Activated CD4-positive, alpha-beta T cell treated with anti-CD3 and anti-CD28 coated beads, Interleukin-2, Interleukin-6, amounts not matched to agents 100 ng/mL and 50 ng/mL, durations not matched to agents 16 hours and 8 hours (primary cell): Measurements from ENCODE around the gene FAM180A.
"Not testable (repeated sequence)": the region's sequence is repeated elsewhere in the genome, so short reads cannot be mapped to it uniquely, and the experiment has no call there.

ENCODE experiments used
- DNase-seq: peaks from one replicate; pipeline ENCODE4 v3.0.0-alpha.2; 2020

The FAM180A gene

DNA sequence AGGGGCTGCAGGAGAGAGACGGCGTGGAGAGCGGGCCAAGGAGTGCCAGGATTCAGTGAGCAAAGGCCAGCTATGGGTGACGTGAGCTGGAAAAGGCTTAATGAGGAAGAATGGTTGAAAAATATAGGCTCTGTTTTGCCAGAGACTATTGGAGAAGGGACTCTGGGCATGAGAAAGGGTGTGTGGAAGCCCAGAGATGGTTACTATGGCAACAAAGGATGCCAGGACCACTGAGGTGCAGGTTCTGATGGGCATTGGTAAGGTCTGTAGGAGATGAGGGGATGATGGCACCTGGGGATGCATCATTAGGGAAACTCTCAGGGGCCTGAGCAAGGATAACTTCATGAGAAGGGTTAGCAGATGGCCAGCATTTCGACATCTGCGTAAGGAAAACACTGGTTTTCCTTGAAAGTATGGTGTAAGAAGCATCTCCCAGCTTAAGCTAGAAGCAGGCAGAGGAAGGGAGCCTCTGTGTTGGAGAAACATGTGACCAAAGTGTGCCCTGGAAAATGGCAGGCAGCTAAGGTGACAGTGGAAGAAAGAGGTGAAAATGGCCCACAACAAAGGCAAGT is 21.6 kb upstream of the FAM180A start:
- DNase-seq: no peak

DNA sequence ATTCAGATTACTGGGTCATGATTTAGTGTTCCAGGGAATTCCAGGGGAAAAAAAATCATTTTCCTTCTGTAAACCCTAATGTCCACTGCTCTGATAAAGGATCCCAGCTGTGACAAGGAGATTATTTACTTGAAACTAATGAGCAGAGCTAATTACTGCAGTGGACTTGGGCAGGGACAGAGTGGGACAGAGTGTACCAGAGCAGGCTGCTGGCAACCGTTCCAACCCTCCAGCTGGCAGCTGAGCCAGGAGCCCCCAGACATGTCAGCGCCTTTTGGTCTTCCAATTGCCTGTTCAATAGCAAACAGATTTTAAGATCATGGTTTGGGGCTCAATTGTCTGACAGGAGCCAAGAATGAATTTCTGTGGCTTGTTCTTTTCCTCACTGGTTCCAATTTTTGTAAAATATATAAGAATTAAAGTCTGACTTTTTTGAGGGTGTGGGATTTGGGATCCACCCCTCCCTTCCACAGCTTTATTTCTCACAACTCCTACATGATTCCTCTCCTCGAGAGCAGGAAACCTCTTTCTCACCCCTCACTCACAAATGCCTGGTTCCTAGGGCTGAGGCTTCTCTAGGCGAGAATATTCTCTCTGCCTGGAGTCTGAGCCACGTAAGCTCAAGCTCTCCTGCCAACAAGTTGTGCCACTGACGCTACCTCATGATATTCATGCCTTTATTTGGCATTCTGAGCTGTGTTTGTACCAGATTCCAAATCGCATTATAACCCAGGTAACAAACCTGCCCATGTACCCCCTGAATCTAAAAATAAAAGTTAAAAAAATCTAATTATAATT is 20.6 kb upstream of the FAM180A start:
- DNase-seq: no peak

DNA sequence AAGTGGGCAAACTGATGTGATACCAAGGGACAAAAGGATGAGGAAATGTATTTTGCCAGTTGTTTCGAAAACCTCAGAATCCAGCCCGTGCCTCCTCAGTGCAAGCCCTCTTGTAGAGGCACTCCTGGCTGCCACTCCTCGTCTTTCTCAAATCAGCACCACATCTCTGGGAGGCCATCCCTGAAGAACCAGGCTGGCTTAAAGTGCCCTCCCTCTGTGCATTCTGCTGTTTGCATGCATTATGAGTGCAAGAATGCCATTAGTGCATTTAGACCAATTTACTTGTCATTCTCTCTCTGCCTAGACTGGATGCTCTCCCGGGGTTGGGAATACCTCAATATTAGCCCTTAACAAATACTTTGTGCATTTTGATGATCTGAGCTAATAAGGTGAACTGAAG is 19.9 kb upstream of the FAM180A start:
- no peak for DNase-seq

DNA sequence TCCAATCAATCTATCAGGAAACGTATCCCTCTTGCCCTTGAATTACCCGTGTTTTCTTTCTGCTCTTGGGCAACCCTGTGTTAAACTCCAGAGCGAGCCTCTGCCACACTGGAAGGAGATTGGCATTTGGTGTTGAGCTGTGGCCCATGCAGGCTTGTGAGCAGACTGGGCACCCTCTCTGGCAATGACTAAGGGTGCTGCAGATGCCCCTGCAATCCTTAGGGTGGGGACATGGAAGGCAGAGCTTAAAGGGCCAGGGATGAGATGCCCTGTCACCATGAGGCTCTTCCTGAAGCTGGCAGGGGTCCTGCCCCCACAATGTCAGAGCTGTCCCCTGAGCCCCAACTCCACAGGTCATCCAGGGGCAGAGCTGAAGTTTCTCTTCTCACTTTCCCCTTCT is 19.5 kb upstream of the FAM180A start:
- DNase-seq: no peak

DNA sequence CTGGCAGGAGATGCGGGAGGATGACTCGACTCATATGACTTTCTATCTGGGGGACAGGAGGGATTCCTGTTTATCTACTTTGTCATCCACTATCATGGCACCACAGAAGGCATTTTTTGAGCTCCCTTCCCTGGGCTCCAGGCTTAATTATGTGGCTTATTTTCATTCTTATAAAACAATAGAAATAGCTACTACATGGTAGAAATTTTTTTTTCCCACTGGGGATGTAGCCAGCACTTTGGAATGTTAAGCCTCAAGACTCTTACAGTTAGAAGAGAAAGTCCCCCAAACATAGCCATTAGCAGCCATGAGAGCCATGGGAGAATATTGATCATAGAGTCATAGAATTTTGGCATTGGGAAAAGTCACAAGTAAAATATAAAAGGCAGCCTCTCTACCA is 14.6 kb upstream of the FAM180A start:
- no peak for DNase-seq

DNA sequence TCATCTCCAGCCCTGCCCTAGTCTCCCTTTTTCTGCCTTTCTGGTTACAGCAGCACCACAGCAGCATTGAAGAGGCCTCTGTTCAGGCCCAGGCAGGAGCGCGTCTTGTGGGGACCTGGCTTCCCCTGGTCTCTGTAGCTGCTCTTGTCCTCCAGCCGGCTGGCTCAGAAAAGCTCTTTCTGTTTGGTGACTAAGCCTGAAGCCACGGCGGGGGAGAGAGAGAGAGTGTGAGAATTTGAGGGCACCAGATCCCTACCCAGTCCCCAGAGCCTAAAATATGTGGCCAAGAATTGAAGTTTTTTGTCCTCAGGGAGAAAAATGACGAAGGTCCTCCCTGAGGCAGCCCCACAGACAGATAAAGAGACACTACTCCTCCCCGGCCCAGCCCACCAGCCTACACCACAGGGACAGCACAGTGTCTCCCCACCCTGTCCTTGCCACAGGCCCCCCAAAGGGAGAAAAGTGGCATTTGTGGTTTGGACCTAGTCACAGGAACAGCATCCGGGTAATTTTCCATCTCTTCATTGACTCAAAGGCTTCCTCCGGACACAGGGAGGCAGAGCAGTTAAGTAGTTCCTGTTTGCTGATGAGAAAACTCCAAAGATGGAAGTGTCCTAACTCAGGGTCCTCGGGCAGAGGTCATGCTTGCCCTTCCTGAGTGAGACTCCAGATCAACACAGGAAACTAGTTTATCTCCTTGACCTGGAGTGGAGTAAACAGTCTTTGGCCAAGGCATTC is 13.3 kb upstream of the FAM180A start:
- DNase-seq: no peak

DNA sequence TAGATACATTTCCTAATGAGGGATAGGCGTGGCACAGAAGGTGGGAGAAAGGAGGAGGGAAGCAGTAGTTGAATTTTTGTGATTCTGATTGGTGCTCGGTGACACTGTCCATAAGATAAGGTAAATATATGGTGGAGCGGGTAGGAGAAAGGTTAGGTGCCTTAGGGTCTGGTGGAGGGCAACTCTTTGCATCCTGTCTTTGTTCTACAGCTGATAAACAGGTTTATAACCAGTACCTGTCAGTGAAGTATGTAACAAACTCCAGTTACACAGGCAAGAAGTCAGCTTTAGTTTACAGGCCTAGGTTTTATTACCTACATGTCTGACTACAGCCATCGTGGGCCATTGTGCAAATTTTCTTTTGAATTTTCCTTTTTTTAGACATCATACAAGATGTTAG is 10.9 kb upstream of the FAM180A start:
- DNase-seq: no peak

DNA sequence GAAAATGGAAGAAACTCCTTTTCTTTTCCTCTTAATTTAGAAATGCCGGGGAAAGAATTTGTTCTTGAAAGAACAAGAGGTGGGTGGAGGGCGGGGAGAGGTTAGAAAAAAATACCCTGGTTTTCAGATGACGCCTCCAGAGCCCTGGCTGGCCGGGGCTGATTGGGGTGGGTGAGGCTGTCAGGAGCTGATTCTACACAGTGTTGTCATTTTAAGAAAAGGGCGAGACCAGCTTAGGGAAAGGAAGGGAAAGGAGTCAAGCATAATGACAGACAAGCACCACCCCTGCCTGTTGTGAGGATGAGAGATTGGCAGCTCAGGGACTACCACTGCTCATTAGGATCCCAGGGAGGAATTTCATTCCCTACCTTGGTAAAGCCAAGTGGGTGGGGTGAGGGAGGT is 9.9 kb upstream of the FAM180A start:
- no peak for DNase-seq

DNA sequence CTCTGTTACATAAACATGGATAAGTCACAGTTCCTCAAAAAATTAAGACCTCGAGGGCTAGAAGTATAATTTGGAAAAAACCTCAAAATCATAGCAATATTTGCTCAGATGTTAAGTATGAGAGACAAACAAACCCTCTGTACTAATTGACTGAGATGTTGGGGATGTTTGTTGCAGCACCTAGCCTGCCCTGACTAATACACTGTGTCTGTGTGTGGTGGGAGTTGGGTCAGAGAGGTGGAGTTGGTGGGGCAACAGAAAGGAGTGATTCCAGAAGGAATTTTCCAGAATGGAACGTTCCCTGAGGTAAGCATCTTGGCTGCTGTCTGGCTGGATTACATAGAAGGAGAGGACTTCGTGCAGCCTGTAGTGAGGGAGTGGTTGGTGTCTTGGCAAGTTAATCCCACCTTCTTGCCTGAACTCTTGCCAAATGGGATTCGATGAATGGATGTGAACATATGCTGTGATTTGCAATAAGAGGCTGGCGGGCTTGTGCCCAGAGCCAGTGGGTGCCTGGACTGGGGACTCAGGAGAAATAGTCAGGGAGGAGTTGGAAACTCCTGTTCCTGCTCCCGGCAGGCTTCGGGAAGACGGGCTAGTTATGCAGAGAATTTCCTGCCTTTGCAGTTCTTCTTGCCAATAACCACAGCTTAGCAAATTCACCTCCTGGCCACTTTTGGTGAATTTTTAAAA is 9.3 kb upstream of the FAM180A start:
- DNase-seq: no peak

DNA sequence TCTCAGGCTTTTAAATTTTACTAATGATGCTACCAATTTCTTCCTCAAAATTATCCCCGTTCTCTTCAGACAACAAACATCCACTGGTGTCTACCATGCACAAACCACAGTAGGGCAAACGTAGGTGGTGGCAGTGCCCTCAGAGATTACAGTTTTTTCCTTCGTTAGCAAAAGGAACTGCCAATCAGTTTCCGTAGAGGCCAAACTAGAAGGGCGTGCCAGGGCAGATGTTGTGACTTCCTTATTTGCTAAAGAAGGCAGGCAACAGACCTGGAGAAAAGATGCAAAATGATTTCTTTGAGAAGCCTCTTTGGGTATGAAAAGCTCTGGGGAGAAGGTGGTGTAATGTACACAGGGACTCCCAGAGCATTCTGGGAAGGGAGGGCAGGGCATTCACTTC is 7.6 kb upstream of the FAM180A start:
- no peak for DNase-seq

DNA sequence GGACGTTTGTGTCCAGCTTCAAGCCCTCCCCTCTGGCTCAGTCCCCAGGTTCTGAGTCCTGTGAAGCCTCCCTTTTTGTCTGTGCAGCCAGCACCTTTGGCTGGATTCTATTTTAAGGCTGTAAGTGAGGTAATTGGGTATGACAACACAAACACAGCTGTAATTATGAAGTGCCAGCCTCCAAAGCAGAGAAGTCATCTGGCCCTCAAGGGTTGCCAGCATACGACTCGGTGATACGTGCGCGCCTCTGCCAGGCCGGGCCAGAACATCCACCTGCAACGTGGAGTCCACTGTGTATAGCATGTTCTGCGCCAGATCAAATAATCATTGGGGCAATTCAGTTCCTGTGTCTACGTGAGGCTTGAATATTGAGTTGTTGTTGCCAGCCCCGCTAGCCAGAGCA is 6.7 kb upstream of the FAM180A start:
- no peak for DNase-seq

DNA sequence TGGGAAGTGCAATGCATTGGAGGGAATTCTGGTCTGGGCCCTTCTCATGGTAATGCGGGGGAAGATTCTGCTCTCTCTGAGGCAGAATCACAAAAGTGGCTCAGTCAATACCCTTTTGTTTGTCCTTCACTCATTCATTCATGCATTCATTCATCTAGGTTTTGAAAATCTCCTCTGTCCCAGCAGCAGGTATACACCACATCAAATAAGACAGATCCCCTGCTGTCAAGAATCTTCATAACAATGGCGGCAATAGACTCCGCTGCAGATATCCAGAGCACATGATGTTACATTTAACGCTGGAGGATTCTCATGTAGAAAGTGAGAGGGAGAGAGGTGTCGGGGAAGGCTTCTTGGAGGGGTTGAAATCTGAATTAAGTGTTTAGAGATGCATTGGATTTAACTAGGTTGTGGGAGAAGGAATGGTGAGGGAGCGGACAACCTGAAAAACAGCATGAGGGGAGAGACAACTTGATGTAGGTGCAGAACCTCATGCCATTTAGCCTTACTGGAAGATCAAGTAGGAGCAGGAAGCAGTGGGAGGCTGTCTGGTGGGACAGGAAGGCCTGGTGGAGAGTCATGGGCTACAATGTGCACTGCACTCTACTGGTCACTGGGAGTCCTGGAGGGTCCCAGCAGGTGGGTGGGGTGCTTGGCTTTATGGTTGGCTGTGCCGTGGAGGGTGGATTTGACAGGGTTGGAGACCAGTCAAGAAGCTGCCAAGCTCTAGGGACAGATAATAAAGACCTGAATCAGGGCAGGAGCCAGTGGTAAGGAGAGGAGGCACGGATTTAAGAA is 5.2 kb upstream of the FAM180A start:
- no peak for DNase-seq

DNA sequence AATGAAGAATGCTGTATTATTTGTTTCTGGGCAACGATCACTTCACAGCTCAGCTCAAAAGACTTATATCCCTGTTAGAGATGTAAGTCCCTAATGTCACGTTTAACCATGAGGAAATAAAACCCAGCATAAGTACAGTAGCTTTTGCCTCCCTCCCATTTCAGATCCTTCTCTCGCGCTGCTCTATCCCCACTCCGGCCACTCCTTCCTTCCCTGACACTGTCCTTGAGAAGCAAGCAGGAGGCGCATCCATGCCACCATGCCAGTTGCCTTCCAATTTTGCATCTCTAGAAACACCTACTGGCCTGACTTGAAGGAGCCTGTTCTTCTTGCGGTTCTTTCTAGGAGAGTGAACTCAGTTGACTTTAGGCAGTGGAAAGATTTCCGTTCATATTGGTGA is 1.2 kb downstream of the FAM180A start:
- no peak for DNase-seq

DNA sequence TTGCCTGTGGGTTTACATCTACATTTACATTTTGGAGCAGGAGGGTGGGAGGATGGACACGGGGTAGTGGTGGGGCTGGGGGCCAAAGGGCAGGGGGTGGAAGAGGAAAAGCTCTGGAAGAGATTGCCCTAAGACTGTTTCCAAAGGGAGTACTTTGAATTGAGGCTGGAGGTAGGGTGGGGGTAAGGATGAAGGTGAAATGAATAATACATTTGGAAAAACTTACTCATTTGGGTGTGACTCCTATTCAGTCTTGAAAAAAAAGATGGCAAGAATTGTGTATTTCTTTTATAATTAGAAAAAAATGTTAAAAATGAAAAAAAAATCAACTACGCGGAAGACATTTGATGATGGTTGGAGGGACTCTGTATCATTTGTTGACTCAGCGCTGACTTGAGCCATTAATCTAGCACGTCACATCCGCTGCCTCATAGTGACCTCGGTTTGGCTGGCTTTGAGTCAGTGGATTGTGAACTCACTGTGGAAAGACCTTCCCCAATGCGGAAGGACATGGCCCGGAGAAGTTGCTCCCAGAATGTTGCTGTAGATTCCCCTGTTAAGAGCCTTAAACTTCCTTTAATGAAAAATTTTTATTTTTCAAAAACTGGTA is 2.8 kb downstream of the FAM180A start:
- DNase-seq: no peak

DNA sequence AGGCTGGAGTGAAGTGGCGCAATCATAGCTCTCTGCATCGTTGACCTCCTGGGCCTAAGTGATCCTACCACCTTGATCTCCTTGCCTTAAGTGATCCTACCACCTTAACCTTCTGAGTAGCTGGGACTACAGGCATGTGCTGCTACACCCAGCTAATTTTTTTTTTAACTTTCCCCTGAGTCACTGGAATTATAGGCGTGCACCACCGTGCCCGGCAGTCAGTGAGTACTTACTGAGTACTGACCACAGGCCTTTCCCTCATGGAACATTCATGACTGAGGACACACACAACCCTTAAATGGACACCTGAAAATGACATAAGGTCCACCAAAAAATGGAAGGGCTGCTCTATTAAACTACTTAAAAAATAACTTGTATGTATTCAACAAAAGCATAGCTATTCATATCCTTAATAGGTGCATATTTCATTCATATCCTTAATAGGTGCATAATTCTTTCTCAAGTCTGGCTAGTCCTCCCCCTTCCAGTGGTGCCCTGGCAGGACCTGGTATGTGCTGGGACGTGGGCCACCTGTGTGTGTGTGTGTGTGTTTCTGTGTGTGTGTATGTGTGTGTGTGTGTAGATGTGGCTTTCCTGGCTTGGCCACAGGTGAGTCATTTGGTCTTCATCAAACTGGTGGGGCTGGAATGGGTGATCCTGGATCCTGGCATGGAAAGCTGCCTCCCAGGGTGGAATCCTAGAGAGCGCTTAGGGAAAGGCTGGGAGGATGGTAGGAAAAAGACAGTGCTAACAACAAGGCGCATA is 3.5 kb downstream of the FAM180A start:
- DNase-seq: no peak

DNA sequence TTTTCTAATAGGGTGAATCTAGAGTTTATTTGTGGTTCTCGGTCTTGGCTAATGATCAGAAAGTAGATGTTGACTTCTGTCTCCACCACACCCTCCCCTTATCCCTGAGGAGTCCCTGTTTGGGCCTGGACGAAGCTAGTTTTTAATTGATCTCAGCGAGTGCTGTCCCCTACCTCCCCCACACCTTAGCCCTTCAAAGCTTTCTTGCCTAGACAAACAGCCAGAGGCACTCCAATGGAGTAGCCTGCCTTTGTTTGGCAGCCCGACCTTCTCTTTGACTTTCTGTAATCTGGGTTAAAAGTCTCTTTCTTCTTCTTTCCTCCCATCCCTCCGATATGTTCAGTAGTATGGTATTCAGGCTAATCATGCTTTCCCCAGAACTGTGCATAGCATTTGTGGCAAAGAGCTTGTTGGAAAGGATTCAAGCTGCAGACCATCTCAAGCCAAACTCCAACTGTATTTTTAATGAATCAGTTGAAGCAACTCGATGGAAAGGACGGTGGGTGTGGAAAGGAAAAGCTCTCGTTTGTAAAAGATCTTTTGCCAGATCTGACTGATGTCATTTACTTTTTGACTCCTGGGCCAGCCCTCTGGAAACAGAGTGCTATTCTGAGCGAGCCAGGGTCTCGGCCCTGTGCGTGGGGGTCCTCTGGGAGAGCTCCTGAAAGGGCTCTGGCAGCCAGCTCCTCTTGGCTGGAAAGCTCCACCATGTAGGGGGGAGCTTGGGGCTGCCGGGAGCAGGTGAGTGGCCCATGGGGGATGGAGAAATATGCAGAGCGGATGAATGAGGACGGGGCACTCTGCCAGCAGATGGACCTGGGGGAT is 4.5 kb downstream of the FAM180A start:
- no peak for DNase-seq

DNA sequence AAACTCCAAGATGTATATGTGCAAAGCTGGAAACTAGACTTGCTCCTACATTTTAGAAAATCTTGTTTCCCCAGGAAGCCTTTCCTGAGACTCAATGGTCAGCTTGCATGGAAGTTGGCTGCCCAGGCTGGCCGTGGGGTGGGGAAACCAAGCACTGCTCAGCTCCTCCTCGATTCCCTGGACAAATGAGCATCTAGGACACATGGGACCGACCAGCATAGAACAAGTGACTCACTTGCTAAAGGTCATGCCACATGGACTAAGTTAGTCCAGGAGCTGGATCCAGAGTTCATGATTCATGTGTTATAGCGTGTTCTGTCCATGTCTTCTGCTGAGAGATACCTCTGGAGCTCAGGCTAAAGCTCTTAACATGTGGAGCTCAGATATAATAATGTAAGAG is 6.2 kb downstream of the FAM180A start:
- no peak for DNase-seq

DNA sequence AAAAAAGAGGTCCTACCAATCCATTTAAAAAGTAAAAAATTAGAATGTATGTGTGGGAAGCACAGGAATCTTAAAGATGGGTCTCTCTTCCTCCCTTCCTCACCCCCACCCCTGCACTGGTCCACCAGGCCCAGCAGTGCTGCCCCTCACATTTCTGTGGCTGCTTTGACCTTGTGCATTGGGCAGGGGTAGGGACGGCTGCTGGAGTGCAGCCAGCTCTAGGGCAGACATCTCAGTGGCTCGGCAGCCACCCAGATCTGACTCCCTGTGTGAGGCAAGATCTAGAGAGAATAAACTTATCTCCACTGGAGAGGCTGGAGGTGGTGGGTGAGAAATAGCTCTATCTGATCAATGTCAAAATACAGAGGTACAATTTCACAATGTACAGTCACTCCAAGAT is 6.7 kb downstream of the FAM180A start:
- no peak for DNase-seq

DNA sequence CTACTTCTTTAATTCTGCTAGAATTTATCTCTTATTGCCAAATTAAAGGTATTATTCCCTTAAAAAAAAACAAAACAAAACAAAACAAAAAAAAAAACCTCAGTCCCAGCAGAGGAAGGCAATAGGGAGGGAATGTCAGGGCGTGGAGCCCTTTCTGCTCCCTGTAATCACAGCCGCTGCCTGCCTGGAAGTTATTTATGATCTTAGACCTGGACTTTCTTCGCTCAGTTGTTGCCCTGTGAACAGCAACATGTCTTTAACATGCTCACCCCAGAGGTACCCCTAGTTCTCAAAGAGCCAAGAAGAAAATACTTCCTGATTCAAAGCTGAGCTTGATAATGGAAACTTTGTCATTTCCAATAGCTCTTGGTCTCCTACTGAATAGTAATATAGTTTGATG is 7.7 kb downstream of the FAM180A start:
- DNase-seq: no peak

DNA sequence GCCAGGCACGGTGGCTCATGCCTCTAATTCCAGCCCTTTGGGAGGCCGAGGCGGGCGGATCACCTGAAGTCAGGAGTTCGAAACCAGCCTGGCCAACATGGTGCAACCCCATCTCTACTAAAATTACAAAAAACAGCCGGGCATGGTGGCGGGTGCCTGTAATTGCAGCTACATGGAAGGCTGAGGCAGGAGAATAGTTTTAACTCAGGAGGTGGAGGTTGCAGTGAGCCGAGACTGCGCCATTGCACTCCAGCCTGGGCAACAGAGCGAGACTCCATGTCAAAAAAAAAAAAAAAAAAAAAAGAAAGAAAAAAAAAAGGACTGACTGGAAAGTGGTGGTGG is 11.3 kb downstream of the FAM180A start:
- DNase-seq: not testable (repeated sequence)
